HuH-7.5 (cell line): ENCODE data around the gene ARHGEF2.
"Not testable (repeated sequence)": the region's sequence is repeated elsewhere in the genome, so short reads cannot be mapped to it uniquely, and the experiment has no call there.

Experiments
- DNase-seq: peaks from one replicate; pipeline ENCODE4 v3.0.0; 2011; ENCODE audit warnings: low spot score

ARHGEF2 gene

DNA sequence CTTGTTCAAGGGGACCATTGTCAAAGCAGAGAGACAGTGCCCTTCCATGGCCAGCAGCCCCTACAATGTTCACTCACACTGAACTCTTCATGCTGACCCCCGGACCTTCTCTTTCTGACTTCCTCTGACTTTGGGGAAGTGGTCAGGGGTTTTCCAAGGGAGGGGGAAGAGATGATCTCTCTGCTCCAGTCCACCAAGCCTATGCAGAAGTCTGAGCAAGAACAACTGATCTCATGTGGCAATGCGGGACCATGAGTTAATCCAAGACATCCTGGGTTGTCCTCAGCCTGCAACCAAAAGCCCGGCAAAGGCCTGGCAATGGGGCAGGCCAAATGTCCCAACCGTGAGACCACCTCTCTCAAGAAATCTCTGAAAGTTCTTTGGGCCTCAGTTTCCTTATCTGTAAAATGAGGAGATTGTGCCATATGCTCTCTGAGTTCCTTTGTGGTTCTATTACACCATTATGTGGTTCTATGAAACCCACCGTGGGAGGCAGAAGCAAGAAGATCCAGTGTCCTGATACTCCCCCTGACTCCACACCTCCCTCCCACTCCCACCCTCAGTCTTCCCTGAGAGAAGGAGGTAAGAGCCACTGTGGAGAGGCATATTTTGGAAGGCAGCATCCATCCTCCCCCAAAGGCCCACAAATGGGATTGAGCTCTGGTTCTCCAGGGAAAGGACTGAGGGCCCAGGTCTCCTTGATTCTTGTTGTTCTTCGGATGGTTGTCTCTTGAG lies 11.8 kb upstream of the ARHGEF2 start:
- no peak for DNase-seq

GRCh38 chr1:155989242-155990004 lies 11.1 kb upstream of the ARHGEF2 start:
- DNase-seq, result peak; percentile 67

- DNase-seq, result not testable (repeated sequence)
Measured at GRCh38 chr1:155984903-155985645, 6.7 kb upstream of the ARHGEF2 start.

GRCh38 chr1:155984341-155984740 lies 6.0 kb upstream of the ARHGEF2 start:
- DNase-seq, result no peak

DNA sequence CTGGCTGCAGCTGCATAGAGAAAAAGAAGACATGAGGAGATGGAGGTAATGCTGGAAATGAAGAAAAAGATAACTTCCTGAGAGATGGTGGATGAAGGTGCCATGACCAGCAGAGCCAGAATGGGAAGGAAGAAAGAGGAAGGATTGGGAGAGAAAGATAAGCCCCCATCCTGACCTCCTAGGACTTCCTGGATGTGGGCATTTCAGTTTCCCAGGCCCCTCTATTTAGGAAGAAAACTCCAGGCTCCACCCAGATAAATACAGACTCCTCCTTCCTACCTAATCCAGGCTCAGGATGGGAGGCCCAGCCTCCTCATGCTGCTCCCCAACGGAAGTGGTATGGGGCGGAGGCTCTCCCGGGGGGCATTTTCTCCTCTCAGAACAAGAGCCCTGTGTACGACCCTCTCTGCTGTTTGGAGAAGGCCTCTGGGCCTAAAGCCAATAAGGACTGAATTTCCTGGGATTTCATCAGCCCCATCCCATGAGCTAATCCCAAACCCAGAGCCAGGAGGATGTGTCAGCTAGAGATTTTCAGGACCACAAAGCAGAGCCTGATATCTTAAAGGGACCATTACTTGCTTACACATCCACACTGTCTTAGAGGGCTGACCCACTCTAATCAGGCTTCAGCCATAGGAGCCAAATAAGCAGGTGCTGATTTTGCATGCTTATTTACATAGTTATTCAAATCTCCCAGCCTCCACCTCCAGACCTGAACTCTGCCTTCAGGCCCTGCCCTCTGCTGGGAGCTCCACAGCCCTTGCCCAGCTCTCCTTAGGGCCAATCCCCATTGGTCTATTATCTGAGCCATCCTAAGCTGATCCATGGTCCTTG lies 5.1 kb upstream of the ARHGEF2 start:
- DNase-seq, result no peak

GRCh38 chr1:155982106-155982505 lies 3.8 kb upstream of the ARHGEF2 start:
- DNase-seq, result no peak

GRCh38 chr1:155981266-155982088 lies 3.1 kb upstream of the ARHGEF2 start:
- DNase-seq, result peak; percentile 68

DNA sequence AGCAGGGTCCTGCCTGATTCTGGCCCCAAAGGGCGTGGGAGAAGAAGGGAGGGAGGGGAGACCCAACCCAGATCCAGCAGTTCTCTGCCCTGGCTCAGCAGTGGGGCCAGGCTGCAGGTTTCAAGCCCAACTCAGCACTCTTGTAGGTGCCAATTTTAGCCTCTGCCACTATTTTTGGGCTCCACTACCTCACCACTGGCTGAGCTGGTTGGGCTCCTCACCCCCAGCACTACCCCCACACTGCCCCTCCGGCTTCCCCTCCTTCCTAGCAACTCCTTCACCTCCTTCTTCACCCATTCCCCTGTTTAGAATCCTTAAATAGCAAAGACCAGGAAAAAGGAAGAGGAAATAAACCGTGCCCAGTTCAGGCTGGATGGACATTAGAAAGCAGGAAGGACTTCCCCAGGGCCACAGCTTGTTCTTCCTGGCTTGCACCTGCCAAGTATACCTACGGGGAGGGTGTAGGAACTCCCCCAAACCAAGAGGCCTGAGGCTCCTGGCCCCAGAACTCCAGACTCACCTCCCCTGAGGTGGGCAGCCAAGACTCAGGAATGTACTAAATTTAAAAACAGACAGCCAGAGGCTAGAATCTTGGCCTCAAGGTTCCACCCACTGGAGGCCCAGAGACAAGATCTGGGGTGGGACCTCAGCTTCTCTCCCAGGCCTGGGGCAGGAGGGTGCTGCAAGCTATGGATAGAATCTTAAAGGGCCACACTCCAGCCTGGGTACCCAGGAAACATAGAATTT lies 1.4 kb upstream of the ARHGEF2 start:
- DNase-seq, result no peak

- DNase-seq, result no peak
Measured at GRCh38 chr1:155978973-155979429, 654 bp upstream of the ARHGEF2 start.

- peak; percentile 72 for DNase-seq
Measured at GRCh38 chr1:155977690-155978324, 540 bp downstream of the ARHGEF2 start.

DNA sequence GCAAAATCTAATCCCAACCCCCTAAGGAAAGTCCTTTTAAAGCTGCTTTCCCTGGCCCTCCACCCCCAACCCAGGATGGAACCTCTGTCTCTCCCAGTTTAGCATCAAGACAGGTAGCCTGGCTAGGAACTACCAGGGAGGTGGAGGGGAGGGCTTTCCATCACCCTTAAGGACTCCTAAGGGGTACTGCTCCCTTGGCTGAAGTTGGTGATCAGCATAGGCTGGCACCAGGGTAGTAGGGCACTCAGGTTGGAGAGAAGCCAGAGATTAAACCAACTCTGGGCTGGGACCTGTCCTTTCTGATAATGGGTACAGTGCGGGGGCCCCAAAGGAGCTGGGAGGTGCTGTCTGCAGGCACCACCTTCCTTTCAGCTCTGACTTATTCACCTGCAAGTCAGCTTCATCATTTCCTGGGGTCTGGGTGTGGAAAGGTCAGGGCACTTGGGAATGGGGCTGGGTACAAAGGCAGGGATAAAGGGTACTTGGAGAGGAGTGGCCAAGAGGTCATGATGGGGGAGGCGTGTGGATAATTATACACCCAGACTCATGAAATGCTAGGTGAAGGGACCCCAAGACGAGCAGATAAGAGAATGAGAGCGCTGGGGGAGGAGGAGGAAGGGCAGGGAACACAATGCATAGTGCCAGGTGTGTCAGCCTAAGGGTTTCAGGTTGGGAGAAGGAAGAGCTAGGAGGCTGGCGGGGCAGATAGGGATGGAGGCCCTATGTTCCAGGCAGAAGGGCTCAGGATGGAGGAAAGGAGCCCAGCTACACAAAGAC lies 1.2 kb downstream of the ARHGEF2 start:
- no peak for DNase-seq

- no peak for DNase-seq
Measured at GRCh38 chr1:155976062-155976912, 2.1 kb downstream of the ARHGEF2 start.

- no peak for DNase-seq
Measured at GRCh38 chr1:155975375-155976061, 2.8 kb downstream of the ARHGEF2 start.

- no peak for DNase-seq
Measured at GRCh38 chr1:155974208-155975115, 3.9 kb downstream of the ARHGEF2 start.

GRCh38 chr1:155973723-155974122 lies 4.6 kb downstream of the ARHGEF2 start:
- no peak for DNase-seq
